Right lobe of liver (tissue), 4 donors: ENCODE measurements around the gene REEP3.

Experiments
- POLR2A ChIP-seq: fragments of 450-650 bp; IDR thresholded peaks from one replicate; pipeline ENCODE4 v1.6.1; 2017; ENCODE audit warnings: antibody characterized with exemption, mild to moderate bottlenecking
- TF ChIP-seq, protein P1 (sequence below), 4 donors: fragments of 200-600 bp in 3 of 4; fragments of 450-650 bp in 1 of 4; IDR thresholded peaks; one replicate each; pipeline versions ENCODE4 v1.5.1 to v1.8.0; 2016 to 2022; ENCODE audit warnings: antibody characterized with exemption in 4 of 4, mild to moderate bottlenecking in 2 of 4
- donor health status: DM: no; HTN: no; CAD: no.
- donor health status: DM: no; HTN: no; CAD: no.
- donor health status: DM: no; HTN: yes; CAD: no.

DNA sequence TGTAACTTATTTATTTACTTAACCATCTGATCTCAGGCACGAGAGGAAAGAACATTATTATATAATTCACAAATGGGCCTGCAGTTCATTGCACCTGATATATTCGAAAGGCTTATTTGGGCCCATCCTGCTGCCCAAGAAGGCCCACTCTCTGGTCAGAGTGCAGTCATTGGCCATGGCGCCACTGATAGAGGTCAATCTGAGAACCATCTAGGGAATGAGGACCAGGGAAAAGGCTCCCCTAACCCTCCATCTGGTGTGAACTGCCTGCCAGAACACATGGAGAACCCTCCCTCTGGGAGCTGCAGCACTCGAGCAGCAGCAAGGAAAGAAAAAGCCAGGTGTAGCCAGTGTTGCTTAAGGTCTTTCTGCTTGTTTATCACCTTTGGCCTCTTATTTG, 136.6 kb downstream of the REEP3 start:
- TF ChIP-seq, protein P1, sequence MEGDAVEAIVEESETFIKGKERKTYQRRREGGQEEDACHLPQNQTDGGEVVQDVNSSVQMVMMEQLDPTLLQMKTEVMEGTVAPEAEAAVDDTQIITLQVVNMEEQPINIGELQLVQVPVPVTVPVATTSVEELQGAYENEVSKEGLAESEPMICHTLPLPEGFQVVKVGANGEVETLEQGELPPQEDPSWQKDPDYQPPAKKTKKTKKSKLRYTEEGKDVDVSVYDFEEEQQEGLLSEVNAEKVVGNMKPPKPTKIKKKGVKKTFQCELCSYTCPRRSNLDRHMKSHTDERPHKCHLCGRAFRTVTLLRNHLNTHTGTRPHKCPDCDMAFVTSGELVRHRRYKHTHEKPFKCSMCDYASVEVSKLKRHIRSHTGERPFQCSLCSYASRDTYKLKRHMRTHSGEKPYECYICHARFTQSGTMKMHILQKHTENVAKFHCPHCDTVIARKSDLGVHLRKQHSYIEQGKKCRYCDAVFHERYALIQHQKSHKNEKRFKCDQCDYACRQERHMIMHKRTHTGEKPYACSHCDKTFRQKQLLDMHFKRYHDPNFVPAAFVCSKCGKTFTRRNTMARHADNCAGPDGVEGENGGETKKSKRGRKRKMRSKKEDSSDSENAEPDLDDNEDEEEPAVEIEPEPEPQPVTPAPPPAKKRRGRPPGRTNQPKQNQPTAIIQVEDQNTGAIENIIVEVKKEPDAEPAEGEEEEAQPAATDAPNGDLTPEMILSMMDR (IDR thresholded peaks at IDR 0.05): no peak
- no peak for TF ChIP-seq POLR2A
